ENCODE data around the gene IGF1R. TPM values are rescaled to one million over a fixed set of nuclear protein-coding genes. Genes with fewer than 3 reads are reported as not detected.

IGF1R gene
- total and polyA plus RNA-seq, 2 donors (not counting 3 experiments of a cell fraction or from before 2014, with no cell fraction given) = 16.1 to 59.1 TPM

GRCh38 chr15:98997312-98997711 lies 349.0 kb downstream of the IGF1R start:
- BruUV-seq (replicated peaks) = no TSS peak
- CTCF ChIA-PET = interaction anchor here (1.0 kb wide), 1 partner anchor 75 kb away, joined by 3 read pairs; no protein-coding TSS in a partner anchor

More at GRCh38 chr15:98997312-98997711, 349.0 kb downstream of the IGF1R start:
- intact Hi-C loops (cut with micrococcal nuclease) (no loop called here), dilution Hi-C loops (cut with MboI; ENCODE audit: extremely low pct_ligation_motif_present, low sequenced_read_pairs) (no loop called here)
- Histone ChIP-seq H4K20me1 (replicated peaks; ENCODE audit: control insufficient read depth, extremely low read depth, insufficient read depth, low read length) (no peaks in the 10 kb centered on the region), H3K4me3 (replicated peaks in 1 of 3; ENCODE audit: insufficient read depth in 1 of 3, low read depth in 1 of 3, low read length in 3 of 3) (no peak overlapping the region), H3K9me1 (replicated peaks; ENCODE audit: control insufficient read depth, extremely low read depth, insufficient read depth, low read length) (no peaks in the 10 kb centered on the region), H3K27ac (ENCODE audit: insufficient read depth, low read depth, low read length) (no peak overlapping the region), H3K79me2 (ENCODE audit: control insufficient read depth, insufficient read depth, low read length) (no peaks in the 10 kb centered on the region), H3K4me1 (ENCODE audit: control insufficient read depth, extremely low read depth, insufficient read depth, low read length) (no peaks in the 10 kb centered on the region), H3K36me3 (ENCODE audit: control insufficient read depth in 2 of 2, extremely low read depth in 1 of 2, insufficient read depth in 2 of 2, low read length in 2 of 2) (no peaks in the 10 kb centered on the region), H3K4me2 (ENCODE audit: insufficient read depth, low read length) (no peak overlapping the region), H3K9ac (replicated peaks; ENCODE audit: extremely low read depth, insufficient read depth, low read length) (no peak overlapping the region), H3K9me3 (replicated peaks; ENCODE audit: control insufficient read depth, insufficient read depth, low read length) (no peaks in the 10 kb centered on the region), H2AFZ (ENCODE audit: low read depth, low read length) (no peak overlapping the region), H3K27me3 (ENCODE audit: control insufficient read depth in 2 of 2, insufficient read depth in 2 of 2, low read length in 2 of 2) (no peaks in the 10 kb centered on the region)
- no peak for TF ChIP-seq POLR2A (IDR thresholded peaks at IDR 0.05; ENCODE audit: low read depth, low read length)
- TF ChIP-seq JUN (IDR thresholded peaks at IDR 0.05; ENCODE audit: borderline replicate concordance, insufficient read depth, insufficient read length, low read depth) = no peak
- TF ChIP-seq EZH2 (IDR thresholded peaks at IDR 0.05; ENCODE audit: borderline replicate concordance, low read depth, low read length, severe bottlenecking) = no peak
- TF ChIP-seq POLR2AphosphoS5 (IDR thresholded peaks at IDR 0.05; ENCODE audit: insufficient read depth, low read depth, low read length) = no peak
- no peak for TF ChIP-seq MYC (IDR thresholded peaks at IDR 0.05; ENCODE audit: low read depth, low read length)
- TF ChIP-seq, protein P1, sequence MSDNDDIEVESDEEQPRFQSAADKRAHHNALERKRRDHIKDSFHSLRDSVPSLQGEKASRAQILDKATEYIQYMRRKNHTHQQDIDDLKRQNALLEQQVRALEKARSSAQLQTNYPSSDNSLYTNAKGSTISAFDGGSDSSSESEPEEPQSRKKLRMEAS (IDR thresholded peaks at IDR 0.05; ENCODE audit: insufficient read depth, insufficient read length) = no peak
- TF ChIP-seq FOS (IDR thresholded peaks at IDR 0.05; ENCODE audit: borderline replicate concordance, insufficient read depth, low read length) = no peak
- TF ChIP-seq, protein P2, sequence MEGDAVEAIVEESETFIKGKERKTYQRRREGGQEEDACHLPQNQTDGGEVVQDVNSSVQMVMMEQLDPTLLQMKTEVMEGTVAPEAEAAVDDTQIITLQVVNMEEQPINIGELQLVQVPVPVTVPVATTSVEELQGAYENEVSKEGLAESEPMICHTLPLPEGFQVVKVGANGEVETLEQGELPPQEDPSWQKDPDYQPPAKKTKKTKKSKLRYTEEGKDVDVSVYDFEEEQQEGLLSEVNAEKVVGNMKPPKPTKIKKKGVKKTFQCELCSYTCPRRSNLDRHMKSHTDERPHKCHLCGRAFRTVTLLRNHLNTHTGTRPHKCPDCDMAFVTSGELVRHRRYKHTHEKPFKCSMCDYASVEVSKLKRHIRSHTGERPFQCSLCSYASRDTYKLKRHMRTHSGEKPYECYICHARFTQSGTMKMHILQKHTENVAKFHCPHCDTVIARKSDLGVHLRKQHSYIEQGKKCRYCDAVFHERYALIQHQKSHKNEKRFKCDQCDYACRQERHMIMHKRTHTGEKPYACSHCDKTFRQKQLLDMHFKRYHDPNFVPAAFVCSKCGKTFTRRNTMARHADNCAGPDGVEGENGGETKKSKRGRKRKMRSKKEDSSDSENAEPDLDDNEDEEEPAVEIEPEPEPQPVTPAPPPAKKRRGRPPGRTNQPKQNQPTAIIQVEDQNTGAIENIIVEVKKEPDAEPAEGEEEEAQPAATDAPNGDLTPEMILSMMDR (IDR thresholded peaks at IDR 0.05; ENCODE audit: extremely low read depth in 1 of 2, insufficient read depth in 1 of 2, low read depth in 1 of 2, low read length in 2 of 2) = no peak
- TF ChIP-seq GATA2 (IDR thresholded peaks at IDR 0.05; ENCODE audit: insufficient read depth, insufficient read length, low read depth, low read length) = no peak
- no peak for DNase-seq (ENCODE audit: low read depth, low spot score)
- no peak for FAIRE-seq
- POLR2A ChIA-PET = no interaction called here
